OCI-LY7 (cell line): ENCODE data around the gene INTS7.

Experiments
- EZH2phosphoT487 ChIP-seq: fragments of 200-600 bp; sonication (generic); IDR thresholded peaks from 2 replicates; pipeline ENCODE4 v1.6.1; 2018; ENCODE audit warnings: low read depth, borderline replicate concordance, mild to moderate bottlenecking, mixed run types, antibody characterized with exemption, low read length, moderate library complexity, mixed read lengths
- TF ChIP-seq, protein P1 (sequence below): fragments of 200-600 bp; sonication (generic); conservative IDR thresholded peaks from 2 replicates; pipeline ENCODE4 v1.5.1; 2014; ENCODE audit warnings: mild to moderate bottlenecking, antibody characterized with exemption, low read length, moderate library complexity, mixed read lengths

DNA sequence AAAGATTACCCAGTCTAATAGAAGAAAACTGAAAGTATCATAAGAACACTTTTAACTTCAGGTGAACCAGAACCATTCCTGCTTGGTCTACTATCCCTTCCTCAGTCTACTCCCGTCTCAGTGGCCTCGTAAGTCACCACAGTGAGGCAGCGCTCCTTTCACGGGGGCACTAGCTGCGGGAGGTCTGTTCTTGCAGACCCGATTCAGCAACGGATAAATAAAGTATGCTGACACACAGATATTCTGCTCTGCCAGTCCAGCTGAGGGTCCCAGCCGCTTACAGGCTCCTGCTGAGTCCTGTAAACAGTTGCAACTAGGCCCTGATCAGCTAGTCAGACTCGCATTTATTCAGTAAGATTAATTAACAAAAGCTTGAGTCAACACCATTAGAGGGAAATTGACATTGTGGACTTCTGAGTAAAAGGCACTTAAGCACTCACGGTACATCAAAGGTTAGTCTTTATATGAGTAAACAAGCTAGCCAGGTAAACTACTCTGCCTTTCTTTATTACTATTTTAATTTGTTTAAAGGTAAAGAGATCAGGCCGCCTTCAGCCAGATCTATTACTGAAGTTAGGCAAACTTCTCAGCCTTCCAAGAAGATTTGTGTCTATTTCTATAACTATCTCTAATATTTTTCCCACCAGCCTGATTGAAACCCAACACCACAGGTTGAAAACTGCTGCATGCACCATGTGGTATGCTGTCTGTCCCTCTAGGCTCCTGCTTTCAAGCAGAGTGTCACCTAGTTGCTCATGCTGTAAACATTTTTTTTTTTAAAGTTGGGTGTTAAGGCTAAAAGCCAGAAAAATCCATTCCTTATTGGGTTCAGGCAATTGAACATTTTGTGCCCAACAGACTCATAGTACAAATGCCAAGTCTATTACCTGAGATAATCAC lies 87.7 kb downstream of the INTS7 start:
- no peak for TF ChIP-seq EZH2phosphoT487
- TF ChIP-seq, protein P1, sequence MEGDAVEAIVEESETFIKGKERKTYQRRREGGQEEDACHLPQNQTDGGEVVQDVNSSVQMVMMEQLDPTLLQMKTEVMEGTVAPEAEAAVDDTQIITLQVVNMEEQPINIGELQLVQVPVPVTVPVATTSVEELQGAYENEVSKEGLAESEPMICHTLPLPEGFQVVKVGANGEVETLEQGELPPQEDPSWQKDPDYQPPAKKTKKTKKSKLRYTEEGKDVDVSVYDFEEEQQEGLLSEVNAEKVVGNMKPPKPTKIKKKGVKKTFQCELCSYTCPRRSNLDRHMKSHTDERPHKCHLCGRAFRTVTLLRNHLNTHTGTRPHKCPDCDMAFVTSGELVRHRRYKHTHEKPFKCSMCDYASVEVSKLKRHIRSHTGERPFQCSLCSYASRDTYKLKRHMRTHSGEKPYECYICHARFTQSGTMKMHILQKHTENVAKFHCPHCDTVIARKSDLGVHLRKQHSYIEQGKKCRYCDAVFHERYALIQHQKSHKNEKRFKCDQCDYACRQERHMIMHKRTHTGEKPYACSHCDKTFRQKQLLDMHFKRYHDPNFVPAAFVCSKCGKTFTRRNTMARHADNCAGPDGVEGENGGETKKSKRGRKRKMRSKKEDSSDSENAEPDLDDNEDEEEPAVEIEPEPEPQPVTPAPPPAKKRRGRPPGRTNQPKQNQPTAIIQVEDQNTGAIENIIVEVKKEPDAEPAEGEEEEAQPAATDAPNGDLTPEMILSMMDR = no peak
